Measurements from ENCODE around the gene GTF3C5. TPM values are rescaled to one million over a fixed set of nuclear protein-coding genes. Genes with fewer than 3 reads are reported as not detected.
A peak's percentile ranks its signal among the peaks of the same experiment; 100 is the strongest.

The GTF3C5 gene
- total RNA-seq, 4 donors from 2014 or later: 48.2 to 55.3 (median 48.9) TPM

DNA sequence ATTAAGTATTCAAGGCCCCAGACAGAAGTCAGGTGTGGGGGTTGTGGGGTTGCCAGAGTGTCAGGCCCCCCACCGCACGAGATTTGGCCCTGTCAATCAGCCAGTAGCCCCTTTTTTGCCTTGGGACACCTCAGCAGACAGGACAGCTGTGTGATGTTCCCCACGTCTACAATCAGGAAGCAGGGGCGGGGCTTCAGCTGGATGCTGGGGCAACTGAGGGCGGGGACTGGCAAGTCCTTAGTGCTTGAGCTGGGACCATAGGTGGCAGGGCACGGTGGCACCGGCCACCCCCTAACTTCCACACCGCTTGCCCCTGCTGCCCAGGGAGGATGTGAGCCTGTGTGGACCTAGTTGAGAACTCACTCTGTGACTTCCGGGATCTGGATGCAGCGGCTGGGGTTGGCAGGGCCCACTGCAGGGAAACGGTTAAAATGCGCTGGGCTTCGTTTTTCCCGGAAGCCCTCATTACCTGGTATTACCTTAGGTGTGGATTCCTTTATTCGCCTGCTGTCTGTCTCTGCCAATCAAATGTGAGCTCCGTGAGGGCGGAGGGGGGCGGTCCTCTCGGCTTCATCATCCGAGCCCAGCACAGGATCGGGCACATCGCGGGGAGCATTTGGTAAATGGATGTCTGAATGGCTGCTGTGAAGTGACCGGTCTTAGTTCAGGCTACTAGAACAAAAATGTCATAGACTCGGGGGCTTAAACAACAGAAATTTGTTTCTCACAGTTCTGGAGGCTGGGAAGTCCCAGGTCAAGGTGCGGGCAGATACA is 7.5 kb upstream of the GTF3C5 start:
- Histone ChIP-seq H3K36me3 (no peaks in the 10 kb centered on the region), H3K9me3 (no peaks in the 10 kb centered on the region), H3K4me3 (no peak overlapping the region), H3K27me3 (peaks cover 0 to under 1% (median 0%) of the 10 kb centered on the region in 4 donors), H3K4me1 (peaks cover 0 to 12% (median 0%) of the 10 kb centered on the region in 3 donors), H3K27ac (no peak overlapping the region)
- 73 to 80% methylated on average over 12 to 16 of the region's 26 CpGs for WGBS, 2 donors
- no peak for DNase-seq
- intact Hi-C loops (cut with DNase I): no loop called here
- TF ChIP-seq POLR2A (IDR thresholded peaks at IDR 0.05) (no peak), CTCF (IDR thresholded peaks at IDR 0.05) (no peak)

DNA sequence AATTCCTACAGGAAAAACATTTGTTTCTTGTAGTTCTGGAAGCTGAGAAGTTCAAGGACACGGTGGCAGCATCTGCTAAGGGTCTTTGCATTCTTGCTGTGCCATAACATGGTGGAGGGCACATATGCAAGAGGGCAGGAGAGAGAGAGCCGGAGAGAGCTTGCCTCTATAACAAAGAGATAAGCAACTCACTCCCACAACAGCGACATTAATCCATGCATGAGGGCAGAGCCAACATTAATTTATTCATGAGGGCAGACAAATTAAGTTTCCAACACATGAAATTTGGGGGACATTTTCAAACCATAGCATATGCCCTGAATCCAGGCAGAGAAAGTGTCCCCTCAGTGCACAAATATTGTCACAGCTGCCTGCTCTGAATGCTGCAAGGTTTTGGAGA is 4.4 kb upstream of the GTF3C5 start:
- Histone ChIP-seq H3K27me3 (no peaks in the 10 kb centered on the region), H3K36me3 (no peaks in the 10 kb centered on the region), H3K4me1 (peaks cover 10 to 29% (median 12%) of the 10 kb centered on the region in 3 donors), H3K9me3 (no peaks in the 10 kb centered on the region), H3K4me3 (no peak overlapping the region), H3K27ac (no peak overlapping the region)
- intact Hi-C loops (cut with DNase I): no loop called here
- DNase-seq: no peak
- no peak for TF ChIP-seq CTCF (IDR thresholded peaks at IDR 0.05)
- TF ChIP-seq POLR2A (IDR thresholded peaks at IDR 0.05): no peak
- 53 to 75% methylated on average over 3 of the region's 3 CpGs for WGBS, 2 donors

DNA sequence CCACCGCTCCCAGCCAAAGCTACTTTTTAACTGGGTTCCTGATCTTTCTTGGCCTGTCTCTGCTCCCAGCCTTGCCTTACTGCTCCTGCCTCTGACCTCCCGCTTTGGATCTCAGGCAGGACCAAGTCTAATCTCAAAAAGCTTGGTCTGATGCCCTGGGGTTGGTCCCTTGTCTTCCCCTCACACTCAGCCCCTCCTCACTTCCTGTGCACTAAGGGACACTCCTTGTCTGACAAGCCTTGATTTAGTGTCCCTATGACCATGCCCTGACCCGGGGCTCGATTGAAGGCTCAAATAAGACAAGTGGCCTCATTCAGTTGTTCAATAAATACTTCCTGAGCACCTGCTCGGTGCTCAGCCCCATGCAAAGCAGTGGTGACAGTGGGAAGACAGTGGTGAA is 3.7 kb upstream of the GTF3C5 start:
- Histone ChIP-seq H3K4me3 (no peak overlapping the region), H3K27me3 (no peaks in the 10 kb centered on the region), H3K36me3 (no peaks in the 10 kb centered on the region), H3K4me1 (peaks cover 18 to 34% (median 20%) of the 10 kb centered on the region in 3 donors), H3K9me3 (no peaks in the 10 kb centered on the region), H3K27ac (no peak overlapping the region)
- no peak for DNase-seq
- 38 to 49% methylated on average over 5 of the region's 5 CpGs for WGBS, 2 donors
- TF ChIP-seq POLR2A (IDR thresholded peaks at IDR 0.05): no peak
- no peak for TF ChIP-seq CTCF (IDR thresholded peaks at IDR 0.05)
- intact Hi-C loops (cut with DNase I): no loop called here

- no peak for DNase-seq
- no peak overlapping the region for H3K4me3 ChIP-seq
- H3K4me1 ChIP-seq: peaks cover 23 to 35% (median 26%) of the 10 kb centered on the region in 3 donors
- 89% methylated on average over 3 of the region's 3 CpGs for WGBS, 2 donors
- H3K36me3 ChIP-seq: peaks cover 0 to 2% (median 0%) of the 10 kb centered on the region in 3 donors
- intact Hi-C loops (cut with DNase I): no loop called here
- H3K27me3 ChIP-seq: no peaks in the 10 kb centered on the region
- no peak overlapping the region for H3K27ac ChIP-seq
- no peak for TF ChIP-seq CTCF (IDR thresholded peaks at IDR 0.05)
- no peak for TF ChIP-seq POLR2A (IDR thresholded peaks at IDR 0.05)
- H3K9me3 ChIP-seq: no peaks in the 10 kb centered on the region
Observed at GRCh38 chr9:133028221-133028620, 2.6 kb upstream of the GTF3C5 start.

DNA sequence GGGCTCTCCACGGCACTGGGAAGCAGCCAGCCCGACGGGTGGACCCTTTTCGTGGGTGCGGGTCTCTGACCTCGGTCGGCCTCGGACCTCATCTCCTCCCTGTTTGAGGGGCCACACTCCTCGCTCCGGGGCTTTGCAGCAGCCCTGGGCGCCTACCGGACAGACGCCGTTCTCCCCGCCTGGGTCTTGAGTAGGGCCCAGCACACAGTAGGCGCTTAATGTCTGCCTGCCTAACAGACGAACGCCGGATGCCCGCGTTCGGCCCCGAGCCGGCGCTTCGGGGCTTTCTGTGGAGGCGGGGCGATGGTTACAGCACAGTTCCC is 842 bp upstream of the GTF3C5 start:
- Histone ChIP-seq H3K9me3 (no peaks in the 10 kb centered on the region), H3K4me3 (peak overlapping the region; percentile 56 to 83 (median 77)), H3K27me3 (no peaks in the 10 kb centered on the region), H3K27ac (peak overlapping the region; percentile 86 to 95 (median 92)), H3K4me1 (peaks cover 23 to 50% (median 26%) of the 10 kb centered on the region in 3 donors), H3K36me3 (peaks cover 0 to 8% (median 0%) of the 10 kb centered on the region in 3 donors)
- WGBS, 2 donors: 0% methylated on average over 12 of the region's 28 CpGs; no CpG with 5 or more reads in 1 of the 2 donors
- no peak for TF ChIP-seq POLR2A (IDR thresholded peaks at IDR 0.05)
- TF ChIP-seq CTCF (IDR thresholded peaks at IDR 0.05): no peak
- no peak for DNase-seq
- intact Hi-C loops (cut with DNase I): no loop called here
